ENCODE results near the gene REEP3. TPM values are rescaled to one million over a fixed set of nuclear protein-coding genes. Genes with fewer than 3 reads are reported as not detected.

The REEP3 gene
- total RNA-seq, 4 donors from 2014 or later: 63.4 to 79.6 (median 73.1) TPM

- no peak overlapping the region for H3K4me3 ChIP-seq (replicated peaks in 1 of 3)
- H3K27ac ChIP-seq: no peak overlapping the region
- H3K4me1 ChIP-seq: peaks cover 4 to 7% of the 10 kb centered on the region in 2 donors
- no peaks in the 10 kb centered on the region for H3K9me3 ChIP-seq
- DNase-seq: no peak
- 78 to 86% methylated on average over 6 of the region's 6 CpGs for WGBS, 2 donors
- intact Hi-C loops (cut with DNase I): loop anchor here (5.0 kb wide), 1 partner anchor 83 kb away; no protein-coding TSS in a partner anchor
- H3K27me3 ChIP-seq: no peaks in the 10 kb centered on the region
- TF ChIP-seq POLR2A (IDR thresholded peaks at IDR 0.05): no peak
- no peak for TF ChIP-seq CTCF (IDR thresholded peaks at IDR 0.05)
- no peaks in the 10 kb centered on the region for H3K36me3 ChIP-seq
Measured at GRCh38 chr10:63634488-63635065, 113.4 kb downstream of the REEP3 start.

- intact Hi-C loops (cut with DNase I): no loop called here
- WGBS, 2 donors: 53 to 56% methylated on average over 3 of the region's 3 CpGs
- no peaks in the 10 kb centered on the region for H3K4me1 ChIP-seq
- H3K27me3 ChIP-seq: no peaks in the 10 kb centered on the region
- H3K36me3 ChIP-seq: no peaks in the 10 kb centered on the region
- H3K9me3 ChIP-seq: no peaks in the 10 kb centered on the region
- TF ChIP-seq POLR2A (IDR thresholded peaks at IDR 0.05) (no peak), CTCF (IDR thresholded peaks at IDR 0.05) (no peak)
- H3K4me3 ChIP-seq (replicated peaks in 1 of 3): no peak overlapping the region
- DNase-seq: no peak
- no peak overlapping the region for H3K27ac ChIP-seq
Measured at GRCh38 chr10:63636812-63637211, 115.6 kb downstream of the REEP3 start.

GRCh38 chr10:63637901-63638327 lies 116.7 kb downstream of the REEP3 start:
- intact Hi-C loops (cut with DNase I): no loop called here
- H3K4me1 ChIP-seq: no peaks in the 10 kb centered on the region
- TF ChIP-seq POLR2A (IDR thresholded peaks at IDR 0.05) (no peak), CTCF (IDR thresholded peaks at IDR 0.05) (peak in 3 of 6 experiments; percentile 15 to 32 (median 31))
- H3K36me3 ChIP-seq: no peaks in the 10 kb centered on the region
- H3K4me3 ChIP-seq (replicated peaks in 1 of 3): no peak overlapping the region
- H3K9me3 ChIP-seq: no peaks in the 10 kb centered on the region
- DNase-seq: peak; percentile 53 to 60
- no peaks in the 10 kb centered on the region for H3K27me3 ChIP-seq
- H3K27ac ChIP-seq: peak overlapping the region in 1 of 3 donors; percentile 46
- WGBS, 2 donors: 29 to 38% methylated on average over 5 of the region's 5 CpGs

GRCh38 chr10:63641366-63641765 lies 120.2 kb downstream of the REEP3 start:
- Histone ChIP-seq H3K4me3 (replicated peaks in 1 of 3) (no peak overlapping the region), H3K27me3 (no peaks in the 10 kb centered on the region), H3K4me1 (no peaks in the 10 kb centered on the region), H3K36me3 (no peaks in the 10 kb centered on the region), H3K27ac (no peak overlapping the region), H3K9me3 (no peaks in the 10 kb centered on the region)
- intact Hi-C loops (cut with DNase I): no loop called here
- TF ChIP-seq CTCF (IDR thresholded peaks at IDR 0.05): no peak
- TF ChIP-seq POLR2A (IDR thresholded peaks at IDR 0.05): no peak
- no peak for DNase-seq

- H3K27me3 ChIP-seq: no peaks in the 10 kb centered on the region
Measured at GRCh38 chr10:63641799-63642198, 120.6 kb downstream of the REEP3 start.

More at GRCh38 chr10:63641799-63642198, 120.6 kb downstream of the REEP3 start:
- intact Hi-C loops (cut with DNase I): no loop called here
- H3K9me3 ChIP-seq: no peaks in the 10 kb centered on the region
- no peak overlapping the region for H3K27ac ChIP-seq
- no peaks in the 10 kb centered on the region for H3K36me3 ChIP-seq
- WGBS, 2 donors: 83 to 93% methylated on average over 5 of the region's 5 CpGs
- no peak for DNase-seq
- no peaks in the 10 kb centered on the region for H3K4me1 ChIP-seq
- no peak overlapping the region for H3K4me3 ChIP-seq (replicated peaks in 1 of 3)
- TF ChIP-seq POLR2A (IDR thresholded peaks at IDR 0.05) (no peak), CTCF (IDR thresholded peaks at IDR 0.05) (no peak)

Data from thyroid gland (tissue), 4 donors.